Measurements from ENCODE around the gene RARB. TPM values are rescaled to one million over a fixed set of nuclear protein-coding genes. Genes with fewer than 3 reads are reported as not detected.

The RARB gene
- total RNA-seq, 1 experiment from 2014 or later = 0.24 TPM

DNA sequence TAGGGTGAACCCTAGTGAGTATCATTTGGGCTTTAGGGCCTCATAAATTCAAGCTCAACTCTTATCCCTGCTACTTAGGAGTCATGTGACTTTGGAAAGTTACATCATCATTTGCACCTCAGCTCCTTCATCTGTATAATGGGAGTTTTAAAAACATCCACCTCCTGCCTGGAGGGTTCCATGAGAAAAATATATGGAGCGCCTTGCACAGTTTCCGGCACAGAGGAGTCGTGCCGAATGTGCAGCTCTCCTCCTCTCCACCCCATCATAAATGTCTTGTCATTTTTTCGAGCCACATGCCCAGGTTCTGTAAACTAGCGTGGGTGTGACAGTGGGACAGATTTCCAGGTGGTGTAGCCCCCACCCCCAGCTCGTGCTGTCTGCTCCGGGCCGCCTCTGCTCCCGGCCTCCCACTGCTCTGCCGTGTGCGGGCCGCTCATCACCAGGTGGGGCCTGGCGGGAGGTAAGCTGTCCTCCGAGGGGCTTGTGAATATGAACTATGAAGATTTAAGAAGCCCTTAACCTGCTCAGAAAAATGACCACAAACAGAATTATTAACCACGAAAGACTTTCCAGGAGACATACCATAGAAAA lies 146.2 kb downstream of the RARB start:
- no peak overlapping the region for H3K27ac ChIP-seq (ENCODE audit: low read depth, low read length, poor library complexity, severe bottlenecking)
- no peak overlapping the region for H3K4me3 ChIP-seq (ENCODE audit: low read depth, low read length, poor library complexity, severe bottlenecking)
- H3K27me3 ChIP-seq (replicated peaks; ENCODE audit: insufficient read depth, low read depth, low read length, poor library complexity) = no peaks in the 10 kb centered on the region
- ChIA-PET CTCF (no interaction called here), POLR2A (ENCODE audit: low non-redundant PET) (no interaction called here)
- peaks cover 6% of the 10 kb centered on the region for H3K4me1 ChIP-seq (ENCODE audit: insufficient read depth, low read length, poor library complexity, severe bottlenecking)
- no peaks in the 10 kb centered on the region for H3K36me3 ChIP-seq (ENCODE audit: insufficient read depth, low read length, poor library complexity, severe bottlenecking)
- DNase-seq (ENCODE audit: low spot score) = no peak
- no peak for TF ChIP-seq EZH2 (IDR thresholded peaks at IDR 0.05; ENCODE audit: borderline replicate concordance, low read depth, low read length, poor library complexity, severe bottlenecking)
- TF ChIP-seq, protein P1, sequence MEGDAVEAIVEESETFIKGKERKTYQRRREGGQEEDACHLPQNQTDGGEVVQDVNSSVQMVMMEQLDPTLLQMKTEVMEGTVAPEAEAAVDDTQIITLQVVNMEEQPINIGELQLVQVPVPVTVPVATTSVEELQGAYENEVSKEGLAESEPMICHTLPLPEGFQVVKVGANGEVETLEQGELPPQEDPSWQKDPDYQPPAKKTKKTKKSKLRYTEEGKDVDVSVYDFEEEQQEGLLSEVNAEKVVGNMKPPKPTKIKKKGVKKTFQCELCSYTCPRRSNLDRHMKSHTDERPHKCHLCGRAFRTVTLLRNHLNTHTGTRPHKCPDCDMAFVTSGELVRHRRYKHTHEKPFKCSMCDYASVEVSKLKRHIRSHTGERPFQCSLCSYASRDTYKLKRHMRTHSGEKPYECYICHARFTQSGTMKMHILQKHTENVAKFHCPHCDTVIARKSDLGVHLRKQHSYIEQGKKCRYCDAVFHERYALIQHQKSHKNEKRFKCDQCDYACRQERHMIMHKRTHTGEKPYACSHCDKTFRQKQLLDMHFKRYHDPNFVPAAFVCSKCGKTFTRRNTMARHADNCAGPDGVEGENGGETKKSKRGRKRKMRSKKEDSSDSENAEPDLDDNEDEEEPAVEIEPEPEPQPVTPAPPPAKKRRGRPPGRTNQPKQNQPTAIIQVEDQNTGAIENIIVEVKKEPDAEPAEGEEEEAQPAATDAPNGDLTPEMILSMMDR (conservative IDR thresholded peaks at IDR 0.05; ENCODE audit: low read depth, low read length) = no peak
- intact Hi-C loops (cut with micrococcal nuclease; ENCODE audit: unreplicated experiment) = loop anchor here (5.0 to 10.0 kb wide), 2 partner anchors 119 to 147 kb away; partner anchors contain the start of gene RARB
- no TSS peak for BruUV-seq (replicated peaks)
- no peaks in the 10 kb centered on the region for H3K9me3 ChIP-seq (ENCODE audit: low read depth, low read length, poor library complexity, severe bottlenecking)

DNA sequence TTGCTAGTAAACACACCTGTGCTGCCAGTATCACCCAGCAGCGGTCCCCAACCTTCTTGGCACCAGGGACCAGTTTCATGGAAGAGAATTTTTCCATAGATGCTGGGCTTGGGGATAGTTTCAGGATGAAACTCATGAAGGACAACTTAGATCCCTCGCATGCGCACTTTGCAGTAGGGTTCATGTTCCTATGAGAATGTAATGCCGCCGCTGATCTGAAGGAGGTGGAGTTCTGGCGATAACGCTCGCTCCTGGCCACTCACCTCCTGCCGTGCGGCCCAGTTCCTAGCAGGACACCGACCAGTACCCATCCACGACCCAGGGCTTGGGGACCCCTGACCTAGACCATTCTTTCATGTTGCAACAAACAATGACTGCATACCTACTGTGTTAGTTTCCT lies 146.9 kb downstream of the RARB start:
- Histone ChIP-seq H3K27ac (ENCODE audit: low read depth, low read length, poor library complexity, severe bottlenecking) (no peak overlapping the region), H3K27me3 (replicated peaks; ENCODE audit: insufficient read depth, low read depth, low read length, poor library complexity) (no peaks in the 10 kb centered on the region), H3K4me1 (ENCODE audit: insufficient read depth, low read length, poor library complexity, severe bottlenecking) (peaks cover 6% of the 10 kb centered on the region), H3K9me3 (ENCODE audit: low read depth, low read length, poor library complexity, severe bottlenecking) (no peaks in the 10 kb centered on the region), H3K4me3 (ENCODE audit: low read depth, low read length, poor library complexity, severe bottlenecking) (no peak overlapping the region), H3K36me3 (ENCODE audit: insufficient read depth, low read length, poor library complexity, severe bottlenecking) (no peaks in the 10 kb centered on the region)
- CTCF ChIA-PET = no interaction called here
- intact Hi-C loops (cut with micrococcal nuclease; ENCODE audit: unreplicated experiment) = loop anchor here (10.0 kb wide), 1 partner anchor 120 kb away; no protein-coding TSS in a partner anchor
- DNase-seq (ENCODE audit: low spot score) = no peak
- TF ChIP-seq, protein P1 (conservative IDR thresholded peaks at IDR 0.05; ENCODE audit: low read depth, low read length) = no peak
- TF ChIP-seq EZH2 (IDR thresholded peaks at IDR 0.05; ENCODE audit: borderline replicate concordance, low read depth, low read length, poor library complexity, severe bottlenecking) = no peak
- POLR2A ChIA-PET (ENCODE audit: low non-redundant PET) = no interaction called here
- BruUV-seq (replicated peaks) = no TSS peak

DNA sequence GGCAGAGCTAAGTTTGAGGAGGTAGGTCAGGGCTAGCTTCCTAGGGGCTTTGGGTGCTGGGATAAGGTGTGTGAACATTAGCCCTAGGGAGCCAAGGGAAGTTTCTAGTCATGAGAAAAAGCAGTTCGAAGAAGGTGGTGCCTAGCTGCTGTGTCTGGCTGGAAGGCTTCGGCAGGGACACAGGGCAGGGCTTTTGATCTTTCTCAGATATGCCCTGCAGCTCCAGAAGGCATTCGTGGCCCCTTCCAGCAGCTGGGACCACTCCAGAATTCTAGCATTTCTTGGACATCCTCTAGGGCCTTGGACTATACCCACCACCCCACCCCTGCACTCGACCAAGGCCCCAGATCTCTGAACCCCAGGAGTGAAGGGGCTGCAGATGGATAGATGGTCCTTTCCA lies 148.1 kb downstream of the RARB start:
- no peak overlapping the region for H3K4me3 ChIP-seq (ENCODE audit: low read depth, low read length, poor library complexity, severe bottlenecking)
- ChIA-PET CTCF (no interaction called here), POLR2A (ENCODE audit: low non-redundant PET) (no interaction called here)
- no peaks in the 10 kb centered on the region for H3K27me3 ChIP-seq (replicated peaks; ENCODE audit: insufficient read depth, low read depth, low read length, poor library complexity)
- no peaks in the 10 kb centered on the region for H3K9me3 ChIP-seq (ENCODE audit: low read depth, low read length, poor library complexity, severe bottlenecking)
- no peak overlapping the region for H3K27ac ChIP-seq (ENCODE audit: low read depth, low read length, poor library complexity, severe bottlenecking)
- intact Hi-C loops (cut with micrococcal nuclease; ENCODE audit: unreplicated experiment) = loop anchor here (10.0 kb wide), 1 partner anchor 121 kb away; no protein-coding TSS in a partner anchor
- TF ChIP-seq, protein P1 (conservative IDR thresholded peaks at IDR 0.05; ENCODE audit: low read depth, low read length) = no peak
- no peak for TF ChIP-seq EZH2 (IDR thresholded peaks at IDR 0.05; ENCODE audit: borderline replicate concordance, low read depth, low read length, poor library complexity, severe bottlenecking)
- no peak for DNase-seq (ENCODE audit: low spot score)
- peaks cover 6% of the 10 kb centered on the region for H3K4me1 ChIP-seq (ENCODE audit: insufficient read depth, low read length, poor library complexity, severe bottlenecking)
- H3K36me3 ChIP-seq (ENCODE audit: insufficient read depth, low read length, poor library complexity, severe bottlenecking) = no peaks in the 10 kb centered on the region
- BruUV-seq (replicated peaks) = no TSS peak
